Common myeloid progenitor, CD34-positive (primary cell): ENCODE measurements around the gene PHF12.
A peak's percentile ranks its signal among the peaks of the same experiment; 100 is the strongest.

Experiments
- CTCF ChIA-PET: fragments of 350-600 bp; sonication (Branson Sonifier 250); formaldehyde crosslinking; loops from one replicate; lab custom pipeline; 2021; ENCODE audit warnings: antibody characterized with exemption; lab: Charles Lee
- POLR2A ChIA-PET: fragments of 350-600 bp; sonication (Branson Sonifier 250); formaldehyde crosslinking; loops from one replicate; lab custom pipeline; 2021; ENCODE audit warnings: antibody characterized with exemption; lab: Charles Lee
- DNase-seq, 3 donors: peaks; one replicate each; pipeline versions ENCODE4 v3.0.0 to v3.0.0-alpha.2; 2013
- H3K27ac ChIP-seq, 2 experiments: 1 replicate in 1 of 2; 2 replicates in 1 of 2; pipeline ENCODE4 v1.7.0; 2013; ENCODE audit warnings: inconsistent platforms in 2 of 2, low read length in 2 of 2, mild to moderate bottlenecking in 2 of 2, low read depth in 1 of 2, moderate library complexity in 1 of 2; ENCODE audit not compliant: severe bottlenecking in 2 of 2, insufficient read depth in 1 of 2, poor library complexity in 1 of 2
- H3K27me3 ChIP-seq, 5 experiments: replicated peaks in 2 of 5; 1 replicate in 3 of 5; 2 replicates in 2 of 5; pipeline versions ENCODE4 v1.6.1 to v1.7.0; 2013; ENCODE audit warnings: low read length in 4 of 5, mild to moderate bottlenecking in 2 of 5, moderate library complexity in 2 of 5, inconsistent platforms in 1 of 5; ENCODE audit not compliant: insufficient read depth in 5 of 5, control insufficient read depth in 4 of 5
- H3K36me3 ChIP-seq, 4 experiments: 1 replicate in 2 of 4; 2 replicates in 2 of 4; pipeline versions ENCODE4 v1.6.1 to v1.7.0; 2013; ENCODE audit warnings: low read length in 3 of 4, control low read depth in 1 of 4, mild to moderate bottlenecking in 1 of 4; ENCODE audit not compliant: control insufficient read depth in 4 of 4, insufficient read depth in 4 of 4
- H3K4me1 ChIP-seq, 4 experiments: 1 replicate in 3 of 4; 2 replicates in 1 of 4; pipeline versions ENCODE4 v1.6.1 to v1.7.1; 2013; ENCODE audit warnings: low read length in 3 of 4, mild to moderate bottlenecking in 3 of 4, control low read depth in 1 of 4, inconsistent platforms in 1 of 4, moderate library complexity in 1 of 4; ENCODE audit not compliant: control insufficient read depth in 4 of 4, insufficient read depth in 4 of 4; ENCODE audit errors: control extremely low read depth in 1 of 4
- H3K4me3 ChIP-seq, 7 experiments: 1 replicate in 4 of 7; 2 replicates in 3 of 7; pipeline versions ENCODE4 v1.5.1 to v1.7.0; 2013; ENCODE audit warnings: mild to moderate bottlenecking in 7 of 7, low read length in 6 of 7, moderate library complexity in 6 of 7, inconsistent platforms in 2 of 7, low read depth in 2 of 7, control low read depth in 1 of 7; ENCODE audit not compliant: insufficient read depth in 4 of 7, control insufficient read depth in 1 of 7; ENCODE audit errors: extremely low read depth in 1 of 7
- H3K9me3 ChIP-seq, 5 experiments: 1 replicate in 4 of 5; 2 replicates in 1 of 5; pipeline versions ENCODE4 v1.6.1 to v1.7.1; 2013; ENCODE audit warnings: low read length in 4 of 5, mild to moderate bottlenecking in 2 of 5, inconsistent platforms in 1 of 5, low read depth in 1 of 5, moderate library complexity in 1 of 5; ENCODE audit not compliant: control insufficient read depth in 4 of 5, insufficient read depth in 2 of 5; ENCODE audit errors: control extremely low read depth in 1 of 5
- WGBS: methylation state at CpG from one replicate; pipeline ENCODE4 v1.1.5; 2013; ENCODE audit not compliant: insufficient coverage; 5-methylcytosine and 5-hydroxymethylcytosine counted together

Gene PHF12

DNA sequence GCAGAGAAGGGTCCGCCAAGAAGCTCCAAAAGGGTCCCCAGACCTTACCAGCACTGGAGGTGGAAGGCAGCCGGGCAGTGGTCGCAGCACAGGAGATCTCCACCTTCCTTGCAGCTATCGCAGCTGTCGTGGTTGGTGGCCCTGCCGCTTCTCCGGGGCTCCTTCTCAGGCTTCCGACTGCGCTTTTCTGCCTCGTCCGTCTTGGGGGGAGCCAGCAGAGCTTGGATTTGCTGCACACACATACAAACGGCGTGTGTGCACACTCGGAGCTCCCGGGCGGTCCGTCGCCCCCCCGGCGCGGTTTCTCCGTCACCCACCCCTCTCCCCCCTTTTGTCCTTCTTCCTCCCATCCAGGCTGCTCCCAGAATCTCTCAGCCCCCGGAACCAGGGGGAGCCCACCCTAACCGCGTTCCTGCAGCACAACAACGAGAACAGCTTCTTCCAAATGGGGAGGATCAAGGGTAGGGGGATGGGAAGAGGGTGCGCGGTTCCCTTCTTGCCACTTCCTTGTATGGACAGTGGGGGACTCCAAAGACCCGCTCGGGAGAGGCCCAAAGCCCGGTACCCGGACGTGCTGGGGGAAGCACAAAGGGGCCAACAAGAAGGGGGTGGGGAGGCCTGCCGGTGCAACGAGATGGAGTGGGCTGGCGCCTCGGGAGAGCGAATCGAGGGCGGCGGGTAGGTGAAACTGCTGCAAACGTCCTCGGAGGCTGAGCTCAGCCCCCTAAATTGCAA lies 1.1 kb downstream of the PHF12 start:
- POLR2A ChIA-PET: interaction anchor here (0.6 to 2.8 kb wide), 9 partner anchors 17 to 200 kb away, joined by 3 to 23 read pairs (median 4); partner anchors contain the start of gene DHRS13
- Histone ChIP-seq H3K27ac (peak overlapping the region; percentile 76 to 90), H3K36me3 (peaks cover 0 to 5% (median 0%) of the 10 kb centered on the region in 4 experiments), H3K27me3 (no peaks in the 10 kb centered on the region), H3K4me1 (peaks cover 23 to 54% (median 45%) of the 10 kb centered on the region in 4 experiments), H3K4me3 (peak overlapping the region; percentile 82 to 98 (median 91)), H3K9me3 (no peaks in the 10 kb centered on the region)
- DNase-seq: peak; percentile 48 to 82 (median 76)
- 0% methylated on average over 29 of the region's 43 CpGs for WGBS
- CTCF ChIA-PET: interaction anchor here (0.9 to 13.6 kb wide), 9 partner anchors 15 to 223 kb away, joined by 3 to 128 read pairs (median 11); partner anchors contain the start of genes DHRS13 and FLOT2

DNA sequence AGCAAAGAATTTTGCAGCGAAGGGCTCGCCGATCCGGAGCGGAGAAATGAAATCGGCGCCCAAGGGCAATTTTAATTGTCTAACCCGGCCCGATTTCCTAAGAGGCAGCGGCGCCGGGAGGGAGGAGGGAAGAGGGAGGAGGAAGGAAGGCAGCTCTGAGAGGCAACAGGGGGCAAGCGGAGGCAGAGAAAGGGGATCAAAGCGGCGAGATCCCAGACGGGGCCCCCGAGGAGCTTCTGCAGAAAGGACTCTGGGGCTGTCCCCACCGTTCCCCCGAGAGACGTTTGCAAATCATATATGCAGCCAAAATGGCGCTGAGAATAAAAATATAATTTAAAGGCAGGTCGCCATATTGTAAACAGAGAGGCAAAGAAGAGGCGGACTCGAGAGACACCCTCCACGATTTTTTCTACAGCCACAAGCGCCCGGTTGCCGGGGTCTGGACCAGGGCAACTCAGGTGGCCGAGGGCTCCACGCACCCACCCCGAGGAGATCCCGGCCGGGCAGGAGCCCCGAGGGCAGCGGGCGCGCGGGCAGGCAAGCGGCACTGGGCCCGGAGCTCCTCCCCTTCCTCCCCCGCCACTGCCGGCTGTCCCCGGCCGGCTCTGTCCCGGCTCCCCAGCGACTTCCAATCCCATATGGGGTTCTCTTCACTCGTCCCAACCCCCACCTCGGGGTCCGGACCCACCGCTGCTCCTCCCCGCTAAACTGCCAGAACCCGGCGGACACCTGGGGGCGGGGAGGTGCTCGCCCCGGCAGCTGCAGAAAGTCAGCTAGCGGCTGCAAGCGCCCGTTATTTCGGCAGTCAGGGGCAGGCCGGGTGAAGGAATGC lies 1.9 kb downstream of the PHF12 start:
- POLR2A ChIA-PET: interaction anchor here (0.6 to 2.8 kb wide), 8 partner anchors 17 to 199 kb away, joined by 3 to 23 read pairs (median 4); partner anchors contain the start of gene DHRS13
- Histone ChIP-seq H3K36me3 (peaks cover 0 to 11% (median under 1%) of the 10 kb centered on the region in 4 experiments), H3K27me3 (no peaks in the 10 kb centered on the region), H3K9me3 (no peaks in the 10 kb centered on the region), H3K27ac (peak overlapping the region; percentile 76 to 90), H3K4me1 (peaks cover 23 to 56% (median 45%) of the 10 kb centered on the region in 4 experiments), H3K4me3 (peak overlapping the region; percentile 82 to 98 (median 91))
- 0% methylated on average over 31 of the region's 61 CpGs for WGBS
- CTCF ChIA-PET: interaction anchor here (0.6 to 13.6 kb wide), 12 partner anchors 14 to 404 kb away, joined by 3 to 128 read pairs (median 8); partner anchors contain the start of genes DHRS13 and FLOT2
- peak in 2 of 3 donors; percentile 54 to 63 for DNase-seq

GRCh38 chr17:28948873-28949184 lies 2.5 kb downstream of the PHF12 start:
- Histone ChIP-seq H3K27ac (peak overlapping the region; percentile 76 to 90), H3K4me1 (peaks cover 23 to 56% (median 45%) of the 10 kb centered on the region in 4 experiments), H3K4me3 (peak overlapping the region; percentile 82 to 98 (median 91)), H3K9me3 (no peaks in the 10 kb centered on the region), H3K27me3 (no peaks in the 10 kb centered on the region), H3K36me3 (peaks cover 0 to 16% (median 2%) of the 10 kb centered on the region in 4 experiments)
- WGBS: 0% methylated on average over 12 of the region's 15 CpGs
- ChIA-PET CTCF (interaction anchor here (1.3 to 13.6 kb wide), 7 partner anchors 14 to 222 kb away, joined by 4 to 128 read pairs (median 11); partner anchors contain the start of gene FLOT2), POLR2A (interaction anchor here (0.5 to 2.8 kb wide), 4 partner anchors 8 to 46 kb away, joined by 5 to 23 read pairs (median 7); partner anchors contain the start of gene DHRS13)
- DNase-seq: no peak

DNA sequence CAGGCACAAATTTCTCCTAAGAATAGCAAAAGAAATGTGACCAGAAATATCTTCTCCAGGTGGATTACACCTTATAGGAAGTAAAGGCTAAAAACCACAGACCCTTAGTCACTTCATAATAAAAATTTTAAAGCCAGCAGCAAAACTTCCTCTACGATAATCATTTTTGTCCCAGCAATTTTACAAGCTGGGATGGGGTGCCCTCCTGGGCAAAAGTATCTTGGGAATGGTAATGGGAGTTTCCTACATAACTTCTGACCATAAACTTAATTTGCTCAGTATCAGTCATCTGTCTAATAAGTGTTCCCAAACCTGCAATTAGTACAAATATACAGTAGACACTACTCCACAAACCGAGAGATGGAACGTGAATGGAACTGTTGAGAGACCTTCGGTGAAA lies 3.0 kb downstream of the PHF12 start:
- Histone ChIP-seq H3K36me3 (peaks cover 2 to 21% (median 4%) of the 10 kb centered on the region in 4 experiments), H3K4me1 (peaks cover 23 to 54% (median 45%) of the 10 kb centered on the region in 4 experiments), H3K9me3 (no peaks in the 10 kb centered on the region), H3K4me3 (peak overlapping the region in 6 of 7 experiments; percentile 82 to 98 (median 92)), H3K27me3 (no peaks in the 10 kb centered on the region), H3K27ac (peak overlapping the region; percentile 76 to 90)
- WGBS: no CpG with 5 or more reads among the region's 4 CpGs
- CTCF ChIA-PET: interaction anchor here (0.9 to 13.6 kb wide), 7 partner anchors 13 to 222 kb away, joined by 4 to 128 read pairs (median 5); no protein-coding TSS in a partner anchor
- DNase-seq: no peak
- POLR2A ChIA-PET: interaction anchor here (0.5 to 2.8 kb wide), 4 partner anchors 8 to 45 kb away, joined by 5 to 23 read pairs (median 7); partner anchors contain the start of gene DHRS13

GRCh38 chr17:28947639-28948038 lies 3.7 kb downstream of the PHF12 start:
- H3K36me3 ChIP-seq: peaks cover 3 to 27% (median 6%) of the 10 kb centered on the region in 4 experiments
- DNase-seq: no peak
- ChIA-PET CTCF (interaction anchor here (0.9 to 13.6 kb wide), 7 partner anchors 13 to 221 kb away, joined by 4 to 128 read pairs (median 5); no protein-coding TSS in a partner anchor), POLR2A (interaction anchor here (2.8 kb wide), 1 partner anchor 15 kb away, joined by 9 read pairs; no protein-coding TSS in a partner anchor)
- no peaks in the 10 kb centered on the region for H3K9me3 ChIP-seq
- H3K4me3 ChIP-seq: peak overlapping the region in 4 of 7 experiments; percentile 82 to 98 (median 88)
- H3K27ac ChIP-seq: peak overlapping the region in 1 of 2 experiments; percentile 90
- peaks cover 21 to 47% (median 39%) of the 10 kb centered on the region in 4 experiments for H3K4me1 ChIP-seq
- WGBS: 33% methylated on average over 1 of the region's 3 CpGs
- H3K27me3 ChIP-seq: no peaks in the 10 kb centered on the region

DNA sequence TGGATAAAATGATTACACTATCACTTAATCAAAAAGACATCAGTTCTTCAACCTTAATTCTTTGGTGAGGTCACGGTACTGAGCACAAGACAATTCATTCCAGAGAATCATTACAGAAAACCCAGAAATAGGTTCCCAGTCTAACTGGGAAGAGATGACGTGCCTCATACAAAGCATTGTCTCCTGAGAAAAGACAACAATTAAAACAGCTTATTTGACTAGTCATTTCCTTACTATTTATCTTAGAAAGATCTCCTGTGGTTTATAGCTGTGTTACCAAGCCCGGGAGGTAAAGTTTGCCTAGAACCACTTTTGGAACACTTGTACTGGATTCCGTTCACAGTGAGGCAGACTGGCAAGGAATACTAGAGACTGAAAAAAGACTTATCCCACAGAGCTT lies 5.1 kb downstream of the PHF12 start:
- H3K36me3 ChIP-seq: peaks cover 3 to 31% (median 8%) of the 10 kb centered on the region in 4 experiments
- ChIA-PET CTCF (interaction anchor here (1.2 to 13.6 kb wide), 6 partner anchors 11 to 44 kb away, joined by 4 to 128 read pairs (median 7); partner anchors contain the start of gene DHRS13), POLR2A (interaction anchor here (0.6 to 2.4 kb wide), 3 partner anchors 20 to 348 kb away, joined by 3 to 11 read pairs (median 3); no protein-coding TSS in a partner anchor)
- H3K4me1 ChIP-seq: peaks cover 21 to 43% (median 34%) of the 10 kb centered on the region in 4 experiments
- 22% methylated on average over 3 of the region's 4 CpGs for WGBS
- no peaks in the 10 kb centered on the region for H3K27me3 ChIP-seq
- peak in 2 of 3 donors; percentile 42 to 43 for DNase-seq
- peak overlapping the region in 4 of 7 experiments; percentile 8 to 49 (median 38) for H3K4me3 ChIP-seq
- H3K9me3 ChIP-seq: no peaks in the 10 kb centered on the region
- H3K27ac ChIP-seq: peak overlapping the region; percentile 43 to 70
